ENCODE results near the gene HOXA5.
A peak's percentile ranks its signal among the peaks of the same experiment; 100 is the strongest.

DNA sequence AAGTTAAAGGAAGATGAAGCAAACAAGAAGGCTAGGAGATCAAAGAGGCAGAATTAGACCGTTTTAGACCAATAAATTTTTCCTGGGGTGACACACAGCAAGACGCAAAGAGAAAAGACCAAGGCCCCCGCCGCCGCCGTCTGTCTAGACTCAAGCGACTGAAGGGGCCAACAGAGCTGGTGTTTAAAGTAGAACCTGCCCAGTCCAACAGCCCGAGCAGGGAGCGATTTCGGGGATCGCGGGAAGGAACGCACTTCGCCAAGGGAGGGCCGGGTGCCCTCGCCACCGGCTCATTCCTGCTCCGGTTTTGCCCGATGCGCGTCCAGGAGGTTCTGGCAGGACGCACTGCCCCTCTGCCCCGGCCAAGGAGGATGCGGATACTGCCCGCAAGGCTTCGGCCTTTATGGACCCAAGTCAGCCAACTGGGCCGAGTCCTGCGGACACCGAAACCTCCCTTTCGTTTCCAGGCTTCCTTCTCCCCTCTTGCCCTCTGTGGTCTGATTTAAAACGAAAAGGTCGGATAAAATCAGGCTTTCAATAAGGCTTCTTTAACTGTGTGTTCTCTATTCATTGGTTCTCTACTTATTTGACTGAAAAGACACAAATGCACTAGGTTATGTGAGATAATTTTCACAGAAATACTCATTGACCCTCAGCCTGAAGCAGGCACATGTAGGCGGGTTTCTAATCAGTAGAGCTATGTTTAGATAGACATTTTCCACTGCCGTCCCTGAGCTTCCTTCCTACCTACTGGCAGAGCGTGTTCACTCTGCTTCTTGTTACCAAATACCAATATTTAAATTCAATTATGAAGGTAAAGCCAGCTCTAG, 15.2 kb upstream of the HOXA5 start:
- TF ChIP-seq, protein P1, sequence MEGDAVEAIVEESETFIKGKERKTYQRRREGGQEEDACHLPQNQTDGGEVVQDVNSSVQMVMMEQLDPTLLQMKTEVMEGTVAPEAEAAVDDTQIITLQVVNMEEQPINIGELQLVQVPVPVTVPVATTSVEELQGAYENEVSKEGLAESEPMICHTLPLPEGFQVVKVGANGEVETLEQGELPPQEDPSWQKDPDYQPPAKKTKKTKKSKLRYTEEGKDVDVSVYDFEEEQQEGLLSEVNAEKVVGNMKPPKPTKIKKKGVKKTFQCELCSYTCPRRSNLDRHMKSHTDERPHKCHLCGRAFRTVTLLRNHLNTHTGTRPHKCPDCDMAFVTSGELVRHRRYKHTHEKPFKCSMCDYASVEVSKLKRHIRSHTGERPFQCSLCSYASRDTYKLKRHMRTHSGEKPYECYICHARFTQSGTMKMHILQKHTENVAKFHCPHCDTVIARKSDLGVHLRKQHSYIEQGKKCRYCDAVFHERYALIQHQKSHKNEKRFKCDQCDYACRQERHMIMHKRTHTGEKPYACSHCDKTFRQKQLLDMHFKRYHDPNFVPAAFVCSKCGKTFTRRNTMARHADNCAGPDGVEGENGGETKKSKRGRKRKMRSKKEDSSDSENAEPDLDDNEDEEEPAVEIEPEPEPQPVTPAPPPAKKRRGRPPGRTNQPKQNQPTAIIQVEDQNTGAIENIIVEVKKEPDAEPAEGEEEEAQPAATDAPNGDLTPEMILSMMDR (IDR thresholded peaks at IDR 0.05): no peak
- no peak for TF ChIP-seq POLR2A (IDR thresholded peaks at IDR 0.05; ENCODE audit: low read depth)
- peak in 1 of 2 donors; percentile 34 for TF ChIP-seq POLR2AphosphoS5 (IDR thresholded peaks at IDR 0.05)

All from esophagus muscularis mucosa (tissue), 3 donors.